GM23248 (cell line): ENCODE results near the gene ACOT13.

Source experiments
- EZH2 ChIP-seq: fragments of 200-600 bp; sonication (generic); IDR thresholded peaks from 2 replicates; pipeline ENCODE4 v1.6.1; 2018; ENCODE audit warnings: antibody characterized with exemption, mild to moderate bottlenecking; ENCODE audit not compliant: insufficient read depth, poor library complexity, severe bottlenecking
- EZH2phosphoT487 ChIP-seq: fragments of 200-600 bp; sonication (generic); IDR thresholded peaks from 2 replicates; pipeline ENCODE4 v1.6.1; 2018; ENCODE audit warnings: antibody characterized with exemption, moderate library complexity, mild to moderate bottlenecking, low read depth; ENCODE audit not compliant: insufficient read depth

GRCh38 chr6:24640166-24640565 lies 26.7 kb upstream of the ACOT13 start:
- no peak for TF ChIP-seq EZH2
- no peak for TF ChIP-seq EZH2phosphoT487
